Upper lobe of left lung (tissue), 6 donors: ENCODE data around the gene ATP6V1F. TPM values are rescaled to one million over a fixed set of nuclear protein-coding genes. Genes with fewer than 3 reads are reported as not detected.
A peak's percentile ranks its signal among the peaks of the same experiment; 100 is the strongest.

Experiments used
- ATAC-seq, 2 donors: fragments of 200-7000 bp; cut with Tn5 transposase; one replicate each; pipeline ENCODE4 v1.9.1; 2022; ENCODE audit warnings: mild to moderate bottlenecking in 2 of 2, moderate library complexity in 2 of 2; ENCODE audit not compliant: low FRiP score in 2 of 2
- DNase-seq, 2 donors: peaks; one replicate each; pipeline ENCODE4 v3.0.0-alpha.2; 2019 to 2020
- H3K27ac ChIP-seq, 4 donors: fragments of 200-600 bp; sonication (generic); one replicate each; pipeline ENCODE4 v1.5.1; 2016 to 2019
- H3K27me3 ChIP-seq, 4 donors: fragments of 200-600 bp; sonication (generic); one replicate each; pipeline ENCODE4 v1.5.1; 2017 to 2019
- H3K36me3 ChIP-seq, 4 donors: fragments of 200-600 bp; sonication (generic); one replicate each; pipeline ENCODE4 v1.5.1; 2016 to 2019
- H3K4me1 ChIP-seq, 4 donors: fragments of 200-600 bp; sonication (generic); one replicate each; pipeline ENCODE4 v1.5.1; 2018 to 2019
- H3K4me3 ChIP-seq, 4 donors: fragments of 200-600 bp; sonication (generic); one replicate each; pipeline ENCODE4 v1.5.1; 2017 to 2019; ENCODE audit warnings: mild to moderate bottlenecking in 2 of 4, moderate library complexity in 1 of 4
- H3K9me3 ChIP-seq, 4 donors: fragments of 200-600 bp; sonication (generic); one replicate each; pipeline ENCODE4 v1.5.1; 2018 to 2019
- EP300 ChIP-seq, 4 donors: sonication (generic); formaldehyde crosslinking; IDR thresholded peaks; one replicate each; pipeline ENCODE4 v1.5.1; 2017; ENCODE audit warnings: antibody characterized with exemption in 4 of 4, control low read depth in 2 of 4
- POLR2A ChIP-seq, 4 donors: fragments of 450-650 bp; IDR thresholded peaks; one replicate each; pipeline ENCODE4 v1.5.1; 2016 to 2017; ENCODE audit warnings: antibody characterized with exemption in 4 of 4, mild to moderate bottlenecking in 2 of 4
- POLR2AphosphoS5 ChIP-seq, 2 donors: sonication (generic); formaldehyde crosslinking; IDR thresholded peaks; one replicate each; pipeline ENCODE4 v1.5.1; 2017; ENCODE audit warnings: antibody characterized with exemption in 2 of 2
- WGBS, 2 donors: methylation state at CpG; one replicate each; pipeline ENCODE4 v1.1.5; 2017 to 2018; 5-methylcytosine and 5-hydroxymethylcytosine counted together
- total RNA-seq, 6 donors: library from RNA; depleted of rRNA in 4 of 6; stranded (reverse); fragments of >200 nt in 4 of 6; gene quantifications; one replicate each; pipeline versions ENCODE4 v1.1.0 to v1.2.1, GENCODE V29; 2016 to 2021
- TF ChIP-seq, protein P1 (sequence below), 6 experiments: fragments of 450-650 bp in 4 of 6; fragments of 200-600 bp in 2 of 6; sonication (generic) in 2 of 6; IDR thresholded peaks; one replicate each; pipeline ENCODE4 v1.5.1; 2016 to 2019; ENCODE audit warnings: antibody characterized with exemption in 6 of 6
- donor health status: DM: no; HTN: no; CAD: no; lungs with moderate emphysema.
- donor health status: DM: no; HTN: yes; CAD: no; lungs with severe emphysema.

ATP6V1F gene
- total RNA-seq, 6 donors from 2014 or later: 99.8 to 224 (median 156) TPM

DNA sequence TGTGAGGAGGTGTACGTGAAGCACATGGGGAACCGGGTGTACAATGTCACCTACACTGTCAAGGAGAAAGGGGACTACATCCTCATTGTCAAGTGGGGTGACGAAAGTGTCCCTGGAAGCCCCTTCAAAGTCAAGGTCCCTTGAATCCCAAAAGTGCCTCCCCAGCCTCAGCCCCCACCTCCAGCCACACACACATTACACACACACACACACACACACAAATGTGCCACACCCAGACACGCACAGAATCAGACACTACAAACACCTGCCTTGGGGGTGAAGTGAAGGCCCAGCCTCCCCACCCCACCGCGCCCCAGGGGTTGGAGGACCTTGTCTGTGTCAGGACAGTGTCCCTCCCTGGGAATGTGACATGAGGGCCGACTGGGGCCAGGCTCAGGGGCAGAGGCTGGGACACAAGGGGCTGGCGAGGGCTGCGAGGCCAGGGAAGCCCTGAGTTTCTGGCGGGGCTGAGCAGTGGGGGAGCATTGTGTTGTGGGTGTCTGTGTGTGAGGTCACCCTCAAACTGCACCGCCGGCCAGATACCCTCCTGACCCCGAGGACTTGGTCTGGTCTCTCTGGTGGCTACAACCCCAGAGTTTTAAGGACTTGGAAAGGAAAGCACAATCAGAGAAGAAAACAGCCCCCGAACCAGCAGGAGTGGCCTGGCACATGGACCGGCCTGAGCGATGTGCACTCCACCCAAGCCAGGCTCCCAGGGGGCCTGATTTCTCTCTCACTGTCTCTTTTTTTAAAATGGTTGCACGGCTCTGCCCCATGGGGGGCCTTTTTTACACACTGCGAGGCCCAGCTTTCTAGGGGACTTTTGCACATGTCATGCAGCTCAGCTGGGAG is 4.0 kb upstream of the ATP6V1F start:
- H3K4me1 ChIP-seq: peaks cover 3 to 13% (median 9%) of the 10 kb centered on the region in 4 donors
- 62 to 85% methylated on average over 7 to 18 of the region's 18 CpGs for WGBS, 2 donors
- H3K36me3 ChIP-seq: no peaks in the 10 kb centered on the region
- no peak overlapping the region for H3K4me3 ChIP-seq
- peak in 1 of 2 donors; percentile 67 for DNase-seq
- no peak overlapping the region for H3K27ac ChIP-seq
- ATAC-seq: no peak
- H3K9me3 ChIP-seq: no peaks in the 10 kb centered on the region
- H3K27me3 ChIP-seq: no peaks in the 10 kb centered on the region
- no peak for TF ChIP-seq EP300 (IDR thresholded peaks at IDR 0.05)
- no peak for TF ChIP-seq POLR2AphosphoS5 (IDR thresholded peaks at IDR 0.05)

DNA sequence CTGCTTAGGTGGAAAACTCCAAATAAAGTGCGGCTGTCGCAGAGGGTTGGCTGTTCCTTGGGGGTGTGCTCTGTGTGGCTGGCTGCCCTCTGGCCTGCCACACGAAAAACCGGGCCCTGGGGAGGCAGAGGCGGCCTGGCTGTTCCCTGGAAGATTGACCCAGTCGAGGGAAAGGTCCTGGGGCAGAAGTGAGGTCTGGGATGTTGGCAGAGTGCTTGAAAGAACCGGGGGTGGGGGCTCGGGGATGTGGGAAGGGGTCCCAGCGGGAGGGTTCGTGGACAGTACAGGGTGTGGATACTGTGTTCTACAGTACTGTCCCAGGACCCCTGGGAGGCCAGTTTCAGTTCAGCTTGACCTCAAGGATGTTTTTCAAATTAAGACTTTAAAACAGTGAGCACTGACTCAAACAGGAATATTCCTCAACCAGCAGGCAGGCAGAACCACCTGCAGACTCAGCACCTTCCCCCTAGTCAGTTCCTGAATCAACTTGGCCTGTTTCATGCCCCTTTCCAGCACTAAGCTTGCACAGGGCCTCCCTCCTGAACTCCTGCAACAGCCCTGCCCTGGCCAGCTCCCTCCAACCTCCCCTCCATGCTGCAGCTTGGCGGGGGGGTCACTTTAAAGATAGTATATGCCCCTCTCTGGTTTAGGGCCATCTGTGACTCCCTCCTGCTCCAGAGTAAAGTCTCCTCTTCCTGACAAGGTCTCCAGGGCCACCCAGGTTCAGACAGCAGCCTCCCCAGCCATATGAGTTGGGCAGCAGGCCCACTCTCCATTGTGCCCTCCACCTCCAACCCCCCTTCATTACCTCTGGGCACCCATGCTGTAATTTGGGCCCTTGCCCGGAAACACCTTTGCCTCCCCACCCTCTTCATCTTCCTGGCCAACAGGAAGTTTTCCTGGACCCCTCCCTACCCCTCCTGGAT is 3.2 kb upstream of the ATP6V1F start:
- ATAC-seq (no peak), DNase-seq (peak in 1 of 2 donors; percentile 52)
- no peaks in the 10 kb centered on the region for H3K36me3 ChIP-seq
- TF ChIP-seq POLR2A (IDR thresholded peaks at IDR 0.05) (no peak), POLR2AphosphoS5 (IDR thresholded peaks at IDR 0.05) (no peak), EP300 (IDR thresholded peaks at IDR 0.05) (no peak)
- TF ChIP-seq, protein P1, sequence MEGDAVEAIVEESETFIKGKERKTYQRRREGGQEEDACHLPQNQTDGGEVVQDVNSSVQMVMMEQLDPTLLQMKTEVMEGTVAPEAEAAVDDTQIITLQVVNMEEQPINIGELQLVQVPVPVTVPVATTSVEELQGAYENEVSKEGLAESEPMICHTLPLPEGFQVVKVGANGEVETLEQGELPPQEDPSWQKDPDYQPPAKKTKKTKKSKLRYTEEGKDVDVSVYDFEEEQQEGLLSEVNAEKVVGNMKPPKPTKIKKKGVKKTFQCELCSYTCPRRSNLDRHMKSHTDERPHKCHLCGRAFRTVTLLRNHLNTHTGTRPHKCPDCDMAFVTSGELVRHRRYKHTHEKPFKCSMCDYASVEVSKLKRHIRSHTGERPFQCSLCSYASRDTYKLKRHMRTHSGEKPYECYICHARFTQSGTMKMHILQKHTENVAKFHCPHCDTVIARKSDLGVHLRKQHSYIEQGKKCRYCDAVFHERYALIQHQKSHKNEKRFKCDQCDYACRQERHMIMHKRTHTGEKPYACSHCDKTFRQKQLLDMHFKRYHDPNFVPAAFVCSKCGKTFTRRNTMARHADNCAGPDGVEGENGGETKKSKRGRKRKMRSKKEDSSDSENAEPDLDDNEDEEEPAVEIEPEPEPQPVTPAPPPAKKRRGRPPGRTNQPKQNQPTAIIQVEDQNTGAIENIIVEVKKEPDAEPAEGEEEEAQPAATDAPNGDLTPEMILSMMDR (IDR thresholded peaks at IDR 0.05): no peak
- H3K27me3 ChIP-seq: no peaks in the 10 kb centered on the region
- WGBS, 2 donors: 70 to 84% methylated on average over 12 of the region's 12 CpGs
- peak overlapping the region in 1 of 4 donors; percentile 2 for H3K27ac ChIP-seq
- no peaks in the 10 kb centered on the region for H3K9me3 ChIP-seq
- peaks cover 12 to 22% (median 17%) of the 10 kb centered on the region in 4 donors for H3K4me1 ChIP-seq
- no peak overlapping the region for H3K4me3 ChIP-seq

DNA sequence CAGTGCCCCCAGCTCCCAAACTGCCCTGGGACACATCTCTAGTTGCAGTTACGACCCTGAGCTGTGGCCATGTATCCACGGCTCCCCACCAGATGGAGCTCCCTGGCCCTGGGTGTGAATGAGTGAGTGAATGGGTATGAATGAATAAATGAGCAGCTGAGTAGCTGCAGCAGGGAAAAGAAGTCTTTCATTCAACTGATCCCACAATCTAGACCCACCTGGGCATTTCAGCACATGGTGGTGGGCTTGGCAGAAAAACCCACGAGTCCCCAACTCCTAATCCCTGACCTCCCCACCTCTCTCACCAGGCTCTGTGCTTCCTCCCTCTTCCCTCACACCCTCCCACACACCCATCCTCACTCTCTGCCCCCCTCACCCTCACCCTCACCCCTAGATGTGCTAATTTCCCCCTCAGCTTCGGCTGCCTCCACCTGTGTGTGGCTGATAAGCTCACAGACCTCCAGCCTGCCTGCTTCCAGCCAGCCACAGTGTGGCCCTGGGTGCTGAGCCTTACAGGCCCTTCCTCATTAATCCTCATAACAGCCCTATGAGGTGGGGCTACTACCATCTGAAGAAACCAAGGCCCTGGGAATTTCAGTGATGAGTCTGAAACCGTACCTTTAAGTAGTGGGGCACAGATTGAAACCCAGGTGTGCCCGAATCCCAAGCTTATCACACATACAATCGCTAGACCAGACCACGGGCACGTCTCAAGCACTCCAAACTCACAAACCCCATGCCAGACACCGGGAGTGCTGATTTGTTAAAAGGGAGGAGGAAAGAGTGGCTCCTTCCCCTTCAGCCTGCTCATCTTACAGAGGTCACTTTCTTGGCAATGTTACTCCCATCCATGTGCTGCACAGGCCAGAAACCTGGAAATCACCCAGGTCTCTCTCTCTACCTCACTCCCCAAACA is 2.2 kb upstream of the ATP6V1F start:
- Histone ChIP-seq H3K27me3 (no peaks in the 10 kb centered on the region), H3K4me3 (no peak overlapping the region), H3K27ac (no peak overlapping the region), H3K9me3 (no peaks in the 10 kb centered on the region), H3K36me3 (peaks cover 0 to 8% (median 5%) of the 10 kb centered on the region in 4 donors), H3K4me1 (peaks cover 14 to 26% (median 17%) of the 10 kb centered on the region in 4 donors)
- no peak for TF ChIP-seq POLR2AphosphoS5 (IDR thresholded peaks at IDR 0.05)
- TF ChIP-seq, protein P1 (IDR thresholded peaks at IDR 0.05): no peak
- no peak for TF ChIP-seq EP300 (IDR thresholded peaks at IDR 0.05)
- no peak for TF ChIP-seq POLR2A (IDR thresholded peaks at IDR 0.05)
- ATAC-seq (no peak), DNase-seq (no peak)
- WGBS, 2 donors: 55 to 61% methylated on average over 8 to 10 of the region's 10 CpGs

DNA sequence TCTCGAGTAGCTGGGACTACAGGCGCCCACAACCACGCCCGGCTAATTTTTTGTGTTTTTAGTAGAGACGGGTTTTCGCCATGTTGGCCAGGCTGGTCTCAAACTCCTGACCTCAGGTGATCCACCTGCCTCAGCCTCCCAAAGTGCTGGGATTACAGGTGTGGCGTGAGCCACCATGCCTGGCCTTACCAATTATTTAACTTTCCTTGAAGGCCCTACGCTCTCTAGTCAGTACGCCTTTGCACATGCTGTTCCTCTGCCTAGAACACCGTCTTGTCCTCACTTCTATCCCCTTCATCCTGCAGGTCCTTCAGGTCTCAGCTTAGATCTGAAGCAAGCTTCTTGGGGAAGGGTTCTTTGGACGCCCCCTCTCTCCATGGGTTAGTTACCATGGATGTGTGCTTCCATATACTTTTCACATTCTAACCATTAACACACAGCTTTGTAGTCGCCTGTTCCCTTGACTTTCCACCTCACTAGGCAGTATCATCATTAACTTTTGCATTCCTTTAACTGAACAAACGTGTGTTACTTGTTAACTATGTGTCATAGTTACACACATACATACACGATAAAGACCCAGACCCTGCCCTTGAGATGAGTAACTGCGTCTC is 592 bp upstream of the ATP6V1F start:
- Histone ChIP-seq H3K27ac (peak overlapping the region in 3 of 4 donors; percentile 71 to 91 (median 73)), H3K4me1 (peaks cover 14 to 26% (median 17%) of the 10 kb centered on the region in 4 donors), H3K4me3 (peak overlapping the region in 3 of 4 donors; percentile 80 to 87 (median 81)), H3K27me3 (no peaks in the 10 kb centered on the region), H3K36me3 (peaks cover 0 to 19% (median 16%) of the 10 kb centered on the region in 4 donors), H3K9me3 (no peaks in the 10 kb centered on the region)
- ATAC-seq: no peak
- no peak for DNase-seq
- WGBS, 2 donors: 73 to 74% methylated on average over 15 of the region's 15 CpGs
- TF ChIP-seq POLR2A (IDR thresholded peaks at IDR 0.05): no peak
- no peak for TF ChIP-seq EP300 (IDR thresholded peaks at IDR 0.05)
- no peak for TF ChIP-seq POLR2AphosphoS5 (IDR thresholded peaks at IDR 0.05)
- TF ChIP-seq, protein P1 (IDR thresholded peaks at IDR 0.05): no peak
